OCI-LY7 (cell line): ENCODE results near the gene IRX1. TPM values are rescaled to one million over a fixed set of nuclear protein-coding genes. Genes with fewer than 3 reads are reported as not detected.

Experiments
- BruUV-seq: library from RNA; stranded (reverse); fragments of 400-500 nt; replicated peaks from 2 replicates; lab custom pipeline; 2021; lab: Mats Ljungman, UMichigan
- CTCF ChIA-PET: fragments of 300-600 bp; sonication (Branson Sonifier 250); formaldehyde crosslinking; loops from one replicate; lab custom pipeline; 2022; ENCODE audit warnings: antibody characterized with exemption; ENCODE audit not compliant: unreplicated experiment; lab: Charles Lee
- POLR2A ChIA-PET: fragments of 300-600 bp; sonication (Branson Sonifier 250); formaldehyde crosslinking; loops from one replicate; lab custom pipeline; 2022; ENCODE audit warnings: antibody characterized with exemption; lab: Charles Lee
- DNase-seq: peaks from one replicate; pipeline ENCODE4 v3.0.0-alpha.2; 2015; ENCODE audit warnings: low spot score
- H2AFZ ChIP-seq: fragments of 200-600 bp; sonication (generic), shearing (Covaris generic); 2 replicates; pipeline ENCODE4 v1.6.1; 2014; ENCODE audit warnings: mild to moderate bottlenecking, antibody characterized with exemption, low read length, moderate library complexity
- H3K27ac ChIP-seq: fragments of 200-600 bp; sonication (generic); 2 replicates; pipeline ENCODE4 v1.5.1; 2014; ENCODE audit warnings: mixed run types, low read depth, mild to moderate bottlenecking, moderate library complexity, low read length, inconsistent platforms; ENCODE audit not compliant: poor library complexity, severe bottlenecking
- H3K36me3 ChIP-seq: fragments of 200-600 bp; sonication (generic); 2 replicates; pipeline ENCODE4 v1.6.1; 2014; ENCODE audit warnings: mild to moderate bottlenecking, antibody characterized with exemption, low read length, moderate library complexity, mixed read lengths; ENCODE audit not compliant: insufficient read depth
- H3K4me1 ChIP-seq: fragments of 200-600 bp; sonication (generic); 2 replicates; pipeline ENCODE4 v1.5.1; 2014; ENCODE audit warnings: mild to moderate bottlenecking, low read length; ENCODE audit not compliant: insufficient read depth, poor library complexity, severe bottlenecking
- H3K4me2 ChIP-seq: fragments of 200-600 bp; sonication (generic); 2 replicates; pipeline ENCODE4 v1.6.1; 2014; ENCODE audit warnings: mild to moderate bottlenecking, low read length
- H3K4me3 ChIP-seq: fragments of 200-600 bp; sonication (generic); 2 replicates; pipeline ENCODE4 v1.5.1; 2014; ENCODE audit warnings: mild to moderate bottlenecking, low read depth, low read length; ENCODE audit not compliant: poor library complexity, severe bottlenecking
- H3K79me2 ChIP-seq: fragments of 200-600 bp; sonication (generic); 2 replicates; pipeline ENCODE4 v1.6.1; 2016; ENCODE audit warnings: low read depth, mild to moderate bottlenecking, low read length, moderate library complexity, mixed read lengths; ENCODE audit not compliant: insufficient read depth
- H3K9me2 ChIP-seq: fragments of 200-600 bp; sonication (generic); 2 replicates; pipeline ENCODE4 v1.6.1; 2016; ENCODE audit warnings: mild to moderate bottlenecking, low read length, mixed read lengths; ENCODE audit not compliant: insufficient read depth
- H3K9me3 ChIP-seq: fragments of 200-600 bp; sonication (generic); 2 replicates; pipeline ENCODE4 v1.6.1; 2014; ENCODE audit warnings: mild to moderate bottlenecking, mixed run types, low read length, mixed read lengths
- H4K20me1 ChIP-seq: fragments of 200-600 bp; sonication (generic); 2 replicates; pipeline ENCODE4 v1.6.1; 2014; ENCODE audit warnings: mild to moderate bottlenecking, antibody characterized with exemption, low read length, moderate library complexity, mixed read lengths; ENCODE audit not compliant: insufficient read depth
- CTCF ChIP-seq: fragments of 200-600 bp; sonication (generic); conservative IDR thresholded peaks from 2 replicates; pipeline ENCODE4 v1.5.1; 2014; ENCODE audit warnings: mild to moderate bottlenecking, antibody characterized with exemption, low read length, moderate library complexity, mixed read lengths
- EZH2phosphoT487 ChIP-seq: fragments of 200-600 bp; sonication (generic); IDR thresholded peaks from 2 replicates; pipeline ENCODE4 v1.6.1; 2018; ENCODE audit warnings: low read depth, borderline replicate concordance, mild to moderate bottlenecking, mixed run types, antibody characterized with exemption, low read length, moderate library complexity, mixed read lengths
- intact Hi-C: fragments of 100-400 bp; cut with micrococcal nuclease; formaldehyde crosslinking; loops from one replicate; pipeline ENCODE4 v1.10.0; 2022; ENCODE audit not compliant: unreplicated experiment
- total RNA-seq, 2 experiments: library from RNA; depleted of rRNA in 1 of 2; stranded (reverse); fragments of >200 nt in 1 of 2; shearing (Covaris generic) in 1 of 2; gene quantifications; 2 replicates each; pipeline ENCODE4 v1.2.3, GENCODE V29; 2014 to 2022

IRX1 gene
- total RNA-seq, 2 experiments from 2014 or later, result not detected

DNA sequence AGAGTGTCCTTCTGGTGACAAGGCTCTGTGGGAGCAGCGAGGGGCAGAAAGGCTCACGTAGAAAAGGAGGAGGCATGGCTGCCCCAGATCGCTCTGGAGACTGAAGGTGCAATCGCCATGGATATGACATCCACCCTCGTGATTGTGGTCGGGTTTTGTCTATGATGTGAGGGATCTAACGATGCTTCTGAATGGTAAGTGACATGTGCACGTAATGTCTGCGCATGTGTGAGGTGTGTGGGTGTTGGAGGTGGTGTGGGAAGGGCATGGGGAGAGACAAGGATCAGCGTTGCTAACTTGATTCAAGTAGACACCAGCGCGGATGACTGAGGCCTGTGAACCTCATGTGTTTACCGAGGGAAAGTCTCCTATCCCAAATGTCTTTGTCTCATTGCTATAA lies 20.2 kb downstream of the IRX1 start:
- Histone ChIP-seq H2AFZ (no peak overlapping the region), H3K79me2 (no peaks in the 10 kb centered on the region), H3K36me3 (no peaks in the 10 kb centered on the region), H3K9me2 (no peaks in the 10 kb centered on the region), H3K4me2 (no peak overlapping the region), H3K27ac (no peak overlapping the region), H4K20me1 (no peaks in the 10 kb centered on the region), H3K4me1 (no peaks in the 10 kb centered on the region), H3K4me3 (no peak overlapping the region), H3K9me3 (no peaks in the 10 kb centered on the region)
- ChIA-PET CTCF (no interaction called here), POLR2A (no interaction called here)
- TF ChIP-seq EZH2phosphoT487 (no peak), CTCF (no peak)
- DNase-seq, result no peak
- intact Hi-C loops, result no loop called here
- no TSS peak for BruUV-seq

GRCh38 chr5:3619579-3619978 lies 23.9 kb downstream of the IRX1 start:
- Histone ChIP-seq H3K36me3 (no peaks in the 10 kb centered on the region), H3K27ac (no peak overlapping the region), H3K4me3 (no peak overlapping the region), H3K4me1 (no peaks in the 10 kb centered on the region), H3K9me2 (no peaks in the 10 kb centered on the region), H4K20me1 (no peaks in the 10 kb centered on the region), H3K9me3 (no peaks in the 10 kb centered on the region), H2AFZ (no peak overlapping the region), H3K4me2 (no peak overlapping the region), H3K79me2 (no peaks in the 10 kb centered on the region)
- TF ChIP-seq CTCF, result no peak
- TF ChIP-seq EZH2phosphoT487, result no peak
- intact Hi-C loops, result no loop called here
- DNase-seq, result no peak
- ChIA-PET POLR2A (no interaction called here), CTCF (no interaction called here)
- BruUV-seq, result no TSS peak

DNA sequence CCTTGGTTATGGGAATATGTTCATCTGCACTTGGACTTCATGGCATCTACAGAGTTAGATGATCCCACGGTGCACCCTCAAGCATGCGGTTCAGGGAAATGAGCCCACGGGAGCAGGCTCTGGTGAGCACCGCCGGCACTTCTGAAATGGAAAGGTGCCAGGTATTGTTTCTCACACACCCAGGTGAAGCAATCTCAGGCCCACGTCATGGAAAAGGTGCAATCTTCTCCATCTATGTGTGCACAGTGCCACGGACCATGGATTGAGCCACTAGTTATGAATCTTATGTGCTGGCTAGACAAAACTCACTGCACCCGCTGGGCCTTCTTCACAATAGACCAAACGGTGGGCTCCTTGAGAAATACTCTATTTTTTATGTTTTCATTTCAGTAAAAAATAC lies 27.3 kb downstream of the IRX1 start:
- CTCF ChIA-PET, result no interaction called here
- Histone ChIP-seq H3K27ac (no peak overlapping the region), H3K79me2 (no peaks in the 10 kb centered on the region), H3K9me3 (no peaks in the 10 kb centered on the region), H3K4me1 (no peaks in the 10 kb centered on the region), H2AFZ (no peak overlapping the region), H3K9me2 (no peaks in the 10 kb centered on the region), H3K4me2 (no peak overlapping the region), H4K20me1 (no peaks in the 10 kb centered on the region), H3K36me3 (no peaks in the 10 kb centered on the region), H3K4me3 (no peak overlapping the region)
- BruUV-seq, result no TSS peak
- intact Hi-C loops, result no loop called here
- no peak for TF ChIP-seq EZH2phosphoT487
- TF ChIP-seq CTCF, result no peak
- POLR2A ChIA-PET, result no interaction called here
- no peak for DNase-seq
